Suppressor macrophage treated with lipopolysaccharide for 1 hour (primary cell): ENCODE data around the gene CFHR5.
"Not testable (repeated sequence)": the region's sequence is repeated elsewhere in the genome, so short reads cannot be mapped to it uniquely, and the experiment has no call there.

Source experiments
- DNase-seq, 3 donors: peaks; one replicate each; pipeline ENCODE4 v3.0.0-alpha.2; 2020 to 2022

Gene CFHR5

DNA sequence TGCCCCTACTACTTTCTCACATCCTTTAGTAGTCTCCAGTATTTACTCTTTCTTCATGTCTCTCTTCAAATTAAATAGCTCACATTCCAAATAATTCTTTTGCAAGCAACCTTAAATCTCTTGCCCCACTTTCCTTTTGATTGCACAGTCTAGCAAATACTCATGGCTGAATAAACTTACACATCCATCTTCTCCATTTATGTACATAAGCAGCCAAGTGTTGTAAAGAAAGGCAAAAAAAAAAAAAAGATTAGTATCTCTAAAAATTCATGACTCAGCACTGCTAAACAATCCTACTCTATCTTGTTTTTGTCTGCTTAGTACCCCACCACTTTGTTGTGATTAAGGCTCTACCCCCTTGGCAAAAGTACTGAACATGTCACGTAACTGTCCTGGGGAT, 47.1 kb downstream of the CFHR5 start:
- DNase-seq = no peak

DNA sequence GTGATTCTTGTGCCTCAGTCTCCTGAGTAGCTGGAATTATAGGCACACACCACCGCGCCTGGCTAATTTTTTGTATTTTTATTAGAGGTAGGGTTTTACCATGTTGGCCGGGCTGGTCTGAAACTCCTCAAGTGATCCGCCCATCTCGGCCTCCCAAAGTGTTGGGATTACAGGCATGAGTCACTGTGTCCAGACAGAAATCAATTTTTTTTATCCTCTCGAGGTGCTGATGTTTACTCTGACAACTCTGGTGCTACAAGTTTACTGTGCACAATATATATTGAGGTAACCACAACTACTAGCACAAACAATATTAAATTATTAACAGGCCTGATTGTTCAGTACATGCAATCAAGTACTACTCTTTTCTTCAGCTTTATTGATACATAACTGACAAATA, 50.0 kb downstream of the CFHR5 start:
- DNase-seq = no peak

DNA sequence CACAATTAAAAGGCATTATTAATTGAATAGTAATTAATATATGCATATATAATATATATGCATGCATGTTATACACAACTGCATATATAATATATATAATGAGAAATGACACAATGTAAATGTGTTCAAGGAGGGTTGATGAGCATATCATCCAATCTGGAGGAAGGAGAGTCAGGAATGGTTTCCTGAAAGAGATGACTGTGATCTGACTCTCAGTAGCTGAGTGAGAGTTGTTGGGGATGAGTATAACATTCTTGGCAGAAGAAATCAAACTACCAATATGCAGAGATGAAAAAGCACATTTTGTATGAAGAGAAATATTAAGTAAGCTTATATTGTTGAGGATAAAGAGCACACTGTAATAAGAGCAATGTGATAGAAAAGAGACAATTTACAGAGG, 52.4 kb downstream of the CFHR5 start:
- no peak for DNase-seq

DNA sequence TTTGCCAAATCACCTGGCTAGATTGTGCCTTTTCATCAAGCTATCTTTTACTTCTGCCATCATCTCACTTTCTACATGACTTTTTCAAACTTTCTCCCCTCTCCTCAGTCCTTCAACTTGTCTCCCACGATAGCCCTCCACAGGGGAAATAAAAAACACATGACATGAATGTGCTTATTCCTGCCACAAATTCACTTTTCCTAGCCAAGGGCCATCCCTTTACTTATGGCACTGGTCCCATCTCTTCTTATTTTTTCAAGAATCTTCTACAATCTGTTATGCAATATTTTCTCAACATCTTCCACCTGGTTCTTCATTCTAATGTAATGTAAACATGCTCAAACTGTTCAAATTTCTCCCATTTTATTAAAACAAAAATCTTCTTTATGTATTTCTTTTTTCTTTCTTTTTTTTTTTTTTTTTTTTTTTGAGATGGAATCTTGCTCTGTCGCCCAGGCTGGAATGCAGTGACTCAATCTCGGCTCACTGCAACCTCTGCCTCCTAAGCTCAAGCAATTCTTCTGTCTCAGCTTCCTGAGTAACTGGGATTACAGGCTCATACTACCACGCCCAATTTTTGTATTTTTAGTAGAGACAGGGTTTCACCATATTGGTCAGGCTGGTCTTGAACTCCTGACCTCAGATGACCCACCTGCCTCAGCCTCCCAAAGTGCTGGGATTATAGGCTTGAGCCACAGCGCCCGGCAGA, 57.4 kb downstream of the CFHR5 start:
- not testable (repeated sequence) for DNase-seq

DNA sequence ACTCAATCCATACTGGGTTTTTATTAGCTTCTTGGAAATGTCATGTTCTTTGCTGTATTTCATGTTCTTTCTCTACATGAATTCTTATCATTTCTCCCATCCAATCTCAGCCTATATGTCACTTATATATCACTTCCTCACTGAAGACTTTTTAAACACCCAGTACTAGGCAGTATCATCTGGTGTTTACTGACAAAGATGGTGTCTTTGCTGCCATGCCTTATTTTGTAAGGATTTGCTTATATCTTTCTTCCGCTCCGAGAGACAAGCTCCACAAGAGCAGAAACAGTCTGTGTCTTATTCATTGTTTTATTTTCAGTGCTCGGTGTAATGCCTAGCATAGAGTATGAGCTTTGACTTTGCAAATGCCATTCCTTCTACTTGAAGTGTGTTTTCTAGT, 59.5 kb downstream of the CFHR5 start:
- DNase-seq = no peak

DNA sequence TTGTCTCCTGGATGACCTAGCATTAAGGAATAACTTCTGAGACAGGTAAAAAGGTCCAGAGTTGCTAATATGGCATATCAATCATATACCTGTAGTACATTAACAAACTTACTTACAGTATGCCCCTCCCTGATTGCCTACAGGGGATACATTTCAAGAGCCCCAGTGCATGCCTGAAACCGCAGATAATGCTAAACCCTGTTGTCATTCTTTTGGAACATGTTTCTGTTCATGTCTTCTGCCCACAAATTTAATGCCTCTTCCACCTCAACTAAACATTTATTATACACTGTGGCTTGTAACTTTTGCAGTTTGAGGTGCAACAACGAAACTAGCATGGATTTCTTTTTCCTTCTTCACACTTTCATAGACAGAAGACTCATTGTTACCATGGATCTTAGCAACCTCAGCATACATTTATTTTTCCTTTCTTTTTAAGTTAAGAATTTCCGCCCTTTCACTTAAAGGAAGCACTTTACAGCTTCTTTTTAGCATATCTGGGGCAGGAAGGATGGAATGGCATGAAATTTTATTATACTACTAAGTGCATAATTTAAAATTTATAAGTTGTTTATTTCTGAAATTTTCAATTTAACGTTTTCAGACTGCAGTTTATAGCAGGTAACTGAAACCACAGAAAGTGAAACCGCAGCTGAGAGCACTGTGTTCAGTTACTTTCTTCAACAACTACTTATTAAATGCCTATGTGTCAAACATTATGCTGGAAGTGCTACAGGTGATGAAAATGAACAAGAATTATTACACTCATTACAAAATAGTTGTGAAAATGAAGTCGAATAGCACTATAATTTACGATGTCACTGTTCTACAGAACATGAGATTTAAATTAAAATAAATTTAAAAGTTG, 64.4 kb downstream of the CFHR5 start:
- DNase-seq = no peak

DNA sequence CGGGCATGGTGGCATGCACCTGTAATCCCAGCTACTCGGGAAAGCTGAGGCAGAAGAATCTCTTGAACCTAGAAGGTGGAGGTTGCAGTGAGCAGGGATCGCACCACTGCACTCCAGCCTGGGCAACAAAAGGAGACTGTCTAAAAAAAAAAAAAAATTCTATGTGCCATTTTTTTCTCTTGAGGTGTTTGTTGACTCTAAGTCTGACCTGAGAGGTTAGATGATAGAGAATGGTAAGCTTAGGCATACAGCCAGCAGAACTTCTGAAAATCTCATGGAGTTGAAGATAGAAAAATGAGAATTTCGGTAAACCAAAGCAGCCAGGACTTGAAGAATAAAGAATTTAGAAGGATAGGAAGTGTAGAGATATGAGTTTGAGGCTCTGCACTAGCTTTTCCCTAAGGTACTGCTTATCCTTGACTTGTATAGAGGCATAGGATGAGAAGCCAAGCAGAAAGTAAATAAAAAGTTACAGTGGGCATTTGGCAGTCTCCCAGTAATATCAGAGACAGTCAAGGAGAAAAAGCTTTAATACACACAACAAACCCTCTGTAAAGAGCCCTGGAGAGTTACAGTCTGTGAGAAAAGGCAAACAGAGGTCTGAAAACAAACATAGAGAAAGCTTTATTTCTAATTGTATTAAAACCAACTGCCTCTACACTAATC, 65.5 kb downstream of the CFHR5 start:
- DNase-seq = no peak

DNA sequence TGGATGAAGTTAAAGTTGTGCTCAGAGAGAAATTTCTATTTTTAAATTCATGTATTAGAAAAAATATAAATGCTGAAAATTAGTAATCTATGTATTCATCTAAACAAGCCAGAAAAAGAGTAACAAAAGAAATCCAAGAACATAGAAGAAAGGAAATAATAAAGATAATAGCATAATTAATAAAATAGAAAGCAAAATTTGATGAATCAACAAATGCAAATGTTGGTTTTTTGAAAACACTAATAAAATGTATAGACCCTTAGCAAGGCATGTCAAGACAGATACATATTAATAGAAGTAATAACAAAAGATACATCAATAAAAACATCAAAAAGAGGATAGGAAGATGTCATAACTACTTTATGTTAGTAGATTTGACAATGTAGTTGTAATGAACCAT, 71.7 kb downstream of the CFHR5 start:
- no peak for DNase-seq
